Motor neuron (in vitro differentiated cells): Measurements from ENCODE around the gene EYS. TPM values are rescaled to one million over a fixed set of nuclear protein-coding genes. Genes with fewer than 3 reads are reported as not detected.

ENCODE experiments used
- ATAC-seq, 8 experiments: fragments of 200-7000 bp; cut with Tn5 transposase; replicated peaks in 6 of 8; 2 replicates each; pipeline ENCODE4 v1.8.0; 2021; ENCODE audit warnings: mild to moderate bottlenecking in 8 of 8, moderate library complexity in 8 of 8
- H3K27ac ChIP-seq, 2 donors: fragments of 250-450 bp; sonication (Bioruptor Pico); 2 replicates each; pipeline ENCODE4 v1.9.0; 2021; ENCODE audit warnings: antibody characterized with exemption in 2 of 2, mild to moderate bottlenecking in 2 of 2, moderate library complexity in 1 of 2
- H3K4me1 ChIP-seq, 2 donors: fragments of 250-450 bp; sonication (Bioruptor Pico); replicated peaks in 1 of 2; 2 replicates each; pipeline ENCODE4 v1.6.1; 2021; ENCODE audit warnings: antibody characterized with exemption in 2 of 2, mild to moderate bottlenecking in 2 of 2, moderate library complexity in 1 of 2
- H3K4me3 ChIP-seq, 5 donors: fragments of 250-450 bp; sonication (Bioruptor Pico); 2 replicates each; pipeline ENCODE4 v1.9.0; 2021; ENCODE audit warnings: antibody characterized with exemption in 5 of 5, mild to moderate bottlenecking in 5 of 5, moderate library complexity in 4 of 5
- WGBS, 10 experiments: fragments of 450-650 bp; shearing (Covaris generic); methylation state at CpG; one replicate each; pipeline ENCODE4 v1.0.0; 2022; 5-methylcytosine and 5-hydroxymethylcytosine counted together
- in situ Hi-C, 9 experiments: fragments of 400-800 bp; cut with MboI; loops; one replicate each; pipeline ENCODE4 v1.15.0; 2021; ENCODE audit warnings: low sequenced_read_pairs in 9 of 9, low pct_unique_long_range_greater_than_20kb in 2 of 9; ENCODE audit not compliant: unreplicated experiment in 9 of 9
- total RNA-seq, 8 experiments: library from RNA; unstranded; fragments of 300-600 nt; gene quantifications; 2 replicates each; pipeline versions ENCODE4 v1.2.3 to v1.2.4, GENCODE V29; 2022

The EYS gene
- total RNA-seq, 8 experiments from 2014 or later, result 0.71 to 3.7 (median 1.2) TPM

- no peak overlapping the region for H3K27ac ChIP-seq
- H3K4me1 ChIP-seq, result peaks cover 0 to 4% of the 10 kb centered on the region in 2 donors
- no peak overlapping the region for H3K4me3 ChIP-seq
- no peak for ATAC-seq
- in situ Hi-C loops, result no loop called here
Observed at GRCh38 chr6:63930848-63931247, 1776.2 kb downstream of the EYS start.

- in situ Hi-C loops, result no loop called here
- Histone ChIP-seq H3K27ac (no peak overlapping the region), H3K4me1 (peaks cover 0 to 4% of the 10 kb centered on the region in 2 donors), H3K4me3 (no peak overlapping the region)
- no peak for ATAC-seq
- 0 to 100% (median 77%) methylated on average over 1 to 2 of the region's 2 CpGs; no CpG with 5 or more reads in 2 of the 10 experiments for WGBS, 10 experiments
Observed at GRCh38 chr6:63929111-63929510, 1777.9 kb downstream of the EYS start.

GRCh38 chr6:63928613-63929012 lies 1778.4 kb downstream of the EYS start:
- no peak overlapping the region for H3K27ac ChIP-seq
- peak in 1 of 8 experiments; percentile 9 for ATAC-seq
- WGBS, 10 experiments, result 0 to 100% (median 62%) methylated on average over 1 to 3 of the region's 3 CpGs; no CpG with 5 or more reads in 3 of the 10 experiments
- no peak overlapping the region for H3K4me3 ChIP-seq
- in situ Hi-C loops, result no loop called here
- H3K4me1 ChIP-seq, result peaks cover under 1 to 4% of the 10 kb centered on the region in 2 donors

GRCh38 chr6:63926950-63927927 lies 1779.8 kb downstream of the EYS start:
- WGBS, 10 experiments, result 21 to 100% (median 76%) methylated on average over 1 to 6 of the region's 7 CpGs
- no peak overlapping the region for H3K27ac ChIP-seq
- in situ Hi-C loops, result no loop called here
- H3K4me3 ChIP-seq, result no peak overlapping the region
- peaks cover 4% of the 10 kb centered on the region in 2 donors for H3K4me1 ChIP-seq
- ATAC-seq, result no peak

GRCh38 chr6:63926258-63926780 lies 1780.7 kb downstream of the EYS start:
- whole genome bisulfite sequencing, 10 experiments, result 0 to 100% (median 65%) methylated on average over 1 of the region's 1 CpG; no CpG with 5 or more reads in 2 of the 10 experiments

GRCh38 chr6:63923139-63923739 lies 1783.8 kb downstream of the EYS start:
- Histone ChIP-seq H3K27ac (no peak overlapping the region), H3K4me3 (no peak overlapping the region), H3K4me1 (peaks cover 0 to 4% of the 10 kb centered on the region in 2 donors)
- peak in 1 of 8 experiments; percentile 34 for ATAC-seq
- 0 to 20% (median 3%) methylated on average over 3 to 6 of the region's 6 CpGs for WGBS, 10 experiments
- in situ Hi-C loops, result no loop called here

More at GRCh38 chr6:63926258-63926780, 1780.7 kb downstream of the EYS start:
- in situ Hi-C loops, result no loop called here
- peaks cover 4% of the 10 kb centered on the region in 2 donors for H3K4me1 ChIP-seq
- no peak for ATAC-seq
- no peak overlapping the region for H3K4me3 ChIP-seq
- H3K27ac ChIP-seq, result no peak overlapping the region

GRCh38 chr6:63919556-63920110 lies 1787.4 kb downstream of the EYS start:
- no peak for ATAC-seq
- in situ Hi-C loops, result no loop called here
- Histone ChIP-seq H3K4me1 (peaks cover 0 to 8% of the 10 kb centered on the region in 2 donors), H3K4me3 (no peak overlapping the region), H3K27ac (no peak overlapping the region)
- 52 to 100% (median 88%) methylated on average over 2 to 7 of the region's 7 CpGs for WGBS, 10 experiments

- ATAC-seq, result no peak
- Histone ChIP-seq H3K27ac (no peak overlapping the region), H3K4me3 (no peak overlapping the region), H3K4me1 (peaks cover 0 to 7% of the 10 kb centered on the region in 2 donors)
- WGBS, 10 experiments, result 0 to 83% (median 80%) methylated on average over 1 of the region's 1 CpG; no CpG with 5 or more reads in 3 of the 10 experiments
- in situ Hi-C loops, result no loop called here
Observed at GRCh38 chr6:63912887-63913286, 1794.1 kb downstream of the EYS start.

GRCh38 chr6:63910863-63911551 lies 1796.0 kb downstream of the EYS start:
- peak in 5 of 8 experiments; percentile 26 to 96 (median 65) for ATAC-seq

GRCh38 chr6:63904650-63905248 lies 1802.3 kb downstream of the EYS start:
- in situ Hi-C loops, result no loop called here
- WGBS, 10 experiments, result 2 to 100% (median 81%) methylated on average over 2 to 4 of the region's 4 CpGs
- peak in 3 of 8 experiments; percentile 42 to 95 (median 92) for ATAC-seq
- H3K4me3 ChIP-seq, result no peak overlapping the region
- no peak overlapping the region for H3K27ac ChIP-seq
- H3K4me1 ChIP-seq, result peaks cover 0 to 2% of the 10 kb centered on the region in 2 donors

More at GRCh38 chr6:63910863-63911551, 1796.0 kb downstream of the EYS start:
- WGBS, 10 experiments, result 36 to 100% (median 57%) methylated on average over 1 to 2 of the region's 2 CpGs; no CpG with 5 or more reads in 3 of the 10 experiments
- Histone ChIP-seq H3K27ac (no peak overlapping the region), H3K4me3 (no peak overlapping the region), H3K4me1 (peaks cover 0 to 3% of the 10 kb centered on the region in 2 donors)
- in situ Hi-C loops, result no loop called here

GRCh38 chr6:63899550-63899949 lies 1807.5 kb downstream of the EYS start:
- peak in 7 of 8 experiments; percentile 36 to 96 (median 84) for ATAC-seq
- Histone ChIP-seq H3K4me3 (no peak overlapping the region), H3K27ac (peak overlapping the region in 1 of 2 donors; percentile 48), H3K4me1 (peaks cover 5 to 6% of the 10 kb centered on the region in 2 donors)
- in situ Hi-C loops, result no loop called here

GRCh38 chr6:63897952-63898351 lies 1809.1 kb downstream of the EYS start:
- H3K4me1 ChIP-seq, result peaks cover 5 to 6% of the 10 kb centered on the region in 2 donors
- no peak overlapping the region for H3K4me3 ChIP-seq
- H3K27ac ChIP-seq, result no peak overlapping the region
- 21 to 91% (median 70%) methylated on average over 2 to 10 of the region's 10 CpGs for WGBS, 10 experiments
- no peak for ATAC-seq
- in situ Hi-C loops, result no loop called here
